ENCODE data around the gene GALNT12.

GALNT12 gene

GRCh38 chr9:98834386-98834785 is 26.9 kb downstream of the GALNT12 start:
- no peak for DNase-seq

- no peak for DNase-seq
These were observed 28.7 kb downstream of the GALNT12 start for GRCh38 chr9:98836206-98836605.

GRCh38 chr9:98837516-98837915 is 30.0 kb downstream of the GALNT12 start:
- no peak for DNase-seq

- no peak for DNase-seq
These were observed 30.8 kb downstream of the GALNT12 start for GRCh38 chr9:98838155-98838867.

- no peak for DNase-seq
These were observed 31.5 kb downstream of the GALNT12 start for GRCh38 chr9:98838868-98839565.

- DNase-seq, result no peak
These were observed 32.3 kb downstream of the GALNT12 start for GRCh38 chr9:98839724-98840123.

- no peak for DNase-seq
These were observed 35.0 kb downstream of the GALNT12 start for GRCh38 chr9:98842510-98842909.

GRCh38 chr9:98846081-98846480 is 38.6 kb downstream of the GALNT12 start:
- DNase-seq, result no peak

GRCh38 chr9:98846879-98847278 is 39.4 kb downstream of the GALNT12 start:
- no peak for DNase-seq

GRCh38 chr9:98848450-98849149 is 41.1 kb downstream of the GALNT12 start:
- DNase-seq, result peak; percentile 89

- DNase-seq, result no peak
These were observed 42.1 kb downstream of the GALNT12 start for GRCh38 chr9:98849563-98849962.

GRCh38 chr9:98850851-98851729 is 43.6 kb downstream of the GALNT12 start:
- DNase-seq, result no peak

- DNase-seq, result no peak
These were observed 44.4 kb downstream of the GALNT12 start for GRCh38 chr9:98851730-98852459.

- DNase-seq, result no peak
These were observed 44.9 kb downstream of the GALNT12 start for GRCh38 chr9:98852460-98852734.

GRCh38 chr9:98852961-98853360 is 45.5 kb downstream of the GALNT12 start:
- DNase-seq, result no peak

GRCh38 chr9:98854266-98854665 is 46.8 kb downstream of the GALNT12 start:
- DNase-seq, result no peak

- no peak for DNase-seq
These were observed 48.1 kb downstream of the GALNT12 start for GRCh38 chr9:98855592-98855991.

GRCh38 chr9:98856982-98857381 is 49.5 kb downstream of the GALNT12 start:
- no peak for DNase-seq

GRCh38 chr9:98859941-98860340 is 52.5 kb downstream of the GALNT12 start:
- DNase-seq, result no peak

GRCh38 chr9:98860871-98861293 is 53.4 kb downstream of the GALNT12 start:
- DNase-seq, result peak; percentile 32

GRCh38 chr9:98861781-98862504 is 54.5 kb downstream of the GALNT12 start:
- DNase-seq, result no peak

- no peak for DNase-seq
These were observed 55.5 kb downstream of the GALNT12 start for GRCh38 chr9:98862936-98863335.
